ENCODE measurements around the gene ZGRF1. TPM values are rescaled to one million over a fixed set of nuclear protein-coding genes. Genes with fewer than 3 reads are reported as not detected.

Gene ZGRF1
- total and polyA plus RNA-seq, 9 of the 15 experiments (the other 6 are each of a cell fraction or from before 2014, with no cell fraction given) = 8.8 to 35.2 (median 22.0) TPM

DNA sequence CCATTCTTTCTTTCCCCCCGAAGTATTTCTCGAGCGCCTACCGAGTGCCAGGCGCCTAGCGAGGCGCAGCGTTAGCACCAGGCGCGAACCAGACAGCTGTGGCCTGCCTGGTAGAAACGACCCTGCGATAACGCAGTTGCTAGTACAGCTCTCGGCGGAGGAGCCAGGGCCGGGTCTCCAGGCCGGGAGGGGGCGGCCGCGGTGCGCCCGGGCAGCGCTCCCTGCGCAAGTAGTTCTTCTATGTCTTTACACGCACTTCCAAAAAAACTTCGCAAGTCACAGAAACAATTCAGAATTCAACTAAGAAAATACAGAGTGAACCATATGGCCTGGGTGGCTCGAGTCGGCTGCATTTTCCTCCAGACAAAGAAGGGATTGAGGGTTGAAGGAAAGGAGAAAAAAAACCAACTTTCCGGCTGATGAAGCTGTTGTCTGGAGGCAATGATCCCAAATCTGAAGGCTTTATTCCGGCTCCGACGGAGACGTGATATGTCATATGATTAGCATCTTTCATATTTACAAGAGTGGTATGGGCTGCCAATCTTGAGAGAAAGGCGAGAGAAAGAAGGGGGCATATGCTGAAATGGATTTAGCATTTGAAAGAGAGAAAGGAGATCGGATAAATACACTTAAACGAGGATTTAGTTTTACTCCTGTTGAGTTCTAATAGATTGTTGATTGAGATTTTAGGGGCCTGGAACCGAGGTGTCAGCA lies 113.5 kb downstream of the ZGRF1 start:
- Histone ChIP-seq H3K4me1 (replicated peaks in 1 of 2; ENCODE audit: control insufficient read depth in 2 of 2, insufficient read depth in 2 of 2, low read length in 2 of 2) (peaks cover 0 to 12% of the 10 kb centered on the region in 2 experiments; a peak in 3 of 5 replicates), H4K20me1 (replicated peaks; ENCODE audit: control insufficient read depth, insufficient read depth, low read length) (no peaks in the 10 kb centered on the region), H3K27ac (ENCODE audit: extremely low read depth, low read depth, low read length) (no peak overlapping the region), H3K9me3 (replicated peaks; ENCODE audit: control insufficient read depth, insufficient read depth, low read depth, low read length) (no peaks in the 10 kb centered on the region), H3K9ac (ENCODE audit: insufficient read depth in 1 of 2, low read depth in 2 of 2, low read length in 2 of 2) (peak overlapping the region in 1 of 2 experiments; percentile 31; a peak in 1 of 4 replicates), H3K4me3 (peak overlapping the region; percentile 35), H3K4me2 (ENCODE audit: insufficient read depth, low read length) (peak overlapping the region; percentile 84), H2AFZ (ENCODE audit: low read depth, low read length) (peak overlapping the region; percentile 89), H3K36me3 (ENCODE audit: control insufficient read depth, insufficient read depth, low read length) (no peaks in the 10 kb centered on the region), H3K9me1 (ENCODE audit: control insufficient read depth, insufficient read depth, low read length) (no peaks in the 10 kb centered on the region), H3K79me2 (ENCODE audit: control insufficient read depth, insufficient read depth, low read length) (no peaks in the 10 kb centered on the region), H3K27me3 (ENCODE audit: control insufficient read depth in 2 of 2, insufficient read depth in 2 of 2, low read length in 2 of 2) (peaks cover 31 to 34% of the 10 kb centered on the region in 2 experiments)
- FAIRE-seq (peak; percentile 19), DNase-seq (ENCODE audit: extremely low read depth in 1 of 4, low spot score in 3 of 4) (peak; percentile 45 to 71 (median 60)), ATAC-seq (peak; percentile 89)
- BruUV-seq (replicated peaks) = no TSS peak
- ChIA-PET POLR2A (no interaction called here), CTCF (ENCODE audit: low intra/inter-chr PET ratio) (interaction anchor here (1.4 to 2.5 kb wide), 4 partner anchors 195 to 460 kb away, joined by 3 to 9 read pairs (median 8); no protein-coding TSS in a partner anchor)
- WGBS (ENCODE audit: insufficient coverage, low coverage, missing lambda C conversion rate) = 3% methylated on average over 37 of the region's 37 CpGs
- in situ Hi-C loops (cut with MboI) (loop anchor here (10.0 kb wide), 2 partner anchors 242 to 418 kb away; no protein-coding TSS in a partner anchor), intact Hi-C loops (cut with micrococcal nuclease) (loop anchor here (1.0 to 5.0 kb wide), 6 partner anchors 81 to 446 kb away; no protein-coding TSS in a partner anchor)
- TF ChIP-seq NRF1 (conservative IDR thresholded peaks at IDR 0.05 in 1 of 2, IDR thresholded peaks at IDR 0.05 in 1 of 2) (peak; percentile 81 to 85), SIX5 (IDR thresholded peaks at IDR 0.05; ENCODE audit: borderline replicate concordance in 1 of 2, insufficient read depth in 1 of 2, low read depth in 1 of 2, low read length in 2 of 2) (no peak), CHD1 (IDR thresholded peaks at IDR 0.05; ENCODE audit: low read length) (no peak), SAFB2 (IDR thresholded peaks at IDR 0.05; ENCODE audit: borderline replicate concordance, low read depth, low read length, severe bottlenecking) (no peak), POLR2H (tag; IDR thresholded peaks at IDR 0.05; ENCODE audit: low read depth) (no peak), ZNF75A (CRISPR knock-in tag; IDR thresholded peaks at IDR 0.05) (no peak), BDP1 (IDR thresholded peaks at IDR 0.05; ENCODE audit: insufficient read depth, insufficient read length) (no peak), SP1 (CRISPR knock-in tag; IDR thresholded peaks at IDR 0.05) (no peak), CTCFL (IDR thresholded peaks at IDR 0.05; ENCODE audit: borderline replicate concordance, insufficient read depth, low read depth, low read length, poor library complexity, severe bottlenecking) (no peak), MYC (IDR thresholded peaks at IDR 0.05; ENCODE audit: low read depth, low read length) (no peak), MYC (CRISPR knock-in tag; IDR thresholded peaks at IDR 0.05; ENCODE audit: borderline replicate concordance, low read depth) (no peak), POLR2A (conservative IDR thresholded peaks at IDR 0.05) (no peak), PRPF4 (IDR thresholded peaks at IDR 0.05; ENCODE audit: insufficient read depth, low read depth, low read length, poor library complexity, severe bottlenecking) (no peak), ZNF668 (CRISPR knock-in tag; IDR thresholded peaks at IDR 0.05) (no peak), ZNF589 (CRISPR knock-in tag; IDR thresholded peaks at IDR 0.05; ENCODE audit: low read depth) (no peak), PPARD (CRISPR knock-in tag; IDR thresholded peaks at IDR 0.05) (no peak)
- TF ChIP-seq, protein P1, sequence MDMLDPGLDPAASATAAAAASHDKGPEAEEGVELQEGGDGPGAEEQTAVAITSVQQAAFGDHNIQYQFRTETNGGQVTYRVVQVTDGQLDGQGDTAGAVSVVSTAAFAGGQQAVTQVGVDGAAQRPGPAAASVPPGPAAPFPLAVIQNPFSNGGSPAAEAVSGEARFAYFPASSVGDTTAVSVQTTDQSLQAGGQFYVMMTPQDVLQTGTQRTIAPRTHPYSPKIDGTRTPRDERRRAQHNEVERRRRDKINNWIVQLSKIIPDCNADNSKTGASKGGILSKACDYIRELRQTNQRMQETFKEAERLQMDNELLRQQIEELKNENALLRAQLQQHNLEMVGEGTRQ (CRISPR knock-in tag; IDR thresholded peaks at IDR 0.05) = no peak
- TF ChIP-seq, protein P2, sequence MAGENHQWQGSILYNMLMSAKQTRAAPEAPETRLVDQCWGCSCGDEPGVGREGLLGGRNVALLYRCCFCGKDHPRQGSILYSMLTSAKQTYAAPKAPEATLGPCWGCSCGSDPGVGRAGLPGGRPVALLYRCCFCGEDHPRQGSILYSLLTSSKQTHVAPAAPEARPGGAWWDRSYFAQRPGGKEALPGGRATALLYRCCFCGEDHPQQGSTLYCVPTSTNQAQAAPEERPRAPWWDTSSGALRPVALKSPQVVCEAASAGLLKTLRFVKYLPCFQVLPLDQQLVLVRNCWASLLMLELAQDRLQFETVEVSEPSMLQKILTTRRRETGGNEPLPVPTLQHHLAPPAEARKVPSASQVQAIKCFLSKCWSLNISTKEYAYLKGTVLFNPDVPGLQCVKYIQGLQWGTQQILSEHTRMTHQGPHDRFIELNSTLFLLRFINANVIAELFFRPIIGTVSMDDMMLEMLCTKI (IDR thresholded peaks at IDR 0.05; ENCODE audit: partially characterized antibody) = no peak
